SH-SY5Y (cell line): ENCODE measurements around the gene RNASE1.

ENCODE experiments used
- GATA2 ChIP-seq: IDR thresholded peaks from 2 replicates; pipeline ENCODE4 v1.6.1; 2011; ENCODE audit warnings: mild to moderate bottlenecking, low read depth, low read length
- GATA3 ChIP-seq: IDR thresholded peaks from 2 replicates; pipeline ENCODE4 v1.6.1; 2011; ENCODE audit warnings: low read depth, mild to moderate bottlenecking, low read length, moderate library complexity

Gene RNASE1

GRCh38 chr14:20802341-20803084, at the start of gene RNASE1:
Gene RNASE1 (minus strand): TSS chr14:20802844. CDS start chr14:20802068, 776 bp downstream.
- TF ChIP-seq GATA3 (no peak), GATA2 (no peak)

DNA sequence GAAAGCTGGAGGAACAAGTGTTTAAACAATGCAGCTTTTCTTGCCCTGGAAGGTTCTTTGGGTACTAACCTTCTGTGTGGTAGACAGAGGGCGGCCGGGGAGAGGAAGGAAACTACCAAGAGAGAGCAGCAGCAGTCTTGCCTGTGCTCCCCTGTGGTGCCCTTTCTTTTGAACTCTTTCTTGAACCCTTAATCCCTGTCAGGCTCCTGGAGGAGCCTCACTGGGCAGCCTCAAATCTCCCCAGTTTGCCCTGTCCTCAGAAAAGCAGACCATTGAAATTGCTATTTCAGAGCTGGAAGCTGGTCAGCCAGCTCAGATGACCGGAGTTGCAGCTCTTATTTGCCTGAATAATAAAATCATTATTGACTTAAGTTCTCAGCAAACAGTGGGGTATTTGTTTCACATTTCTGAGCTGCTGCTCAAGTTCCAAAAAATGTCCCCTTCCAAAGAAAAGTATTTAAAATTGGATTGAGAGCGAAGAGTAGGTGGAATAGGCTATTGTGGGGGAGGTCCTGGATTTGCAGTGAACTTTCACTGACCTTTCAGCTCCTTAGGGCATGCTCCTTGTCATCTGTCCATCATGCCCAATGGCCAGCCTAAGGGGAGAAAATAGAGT, 46.4 kb upstream of the RNASE1 start:
- TF ChIP-seq GATA3 (no peak), GATA2 (no peak)

DNA sequence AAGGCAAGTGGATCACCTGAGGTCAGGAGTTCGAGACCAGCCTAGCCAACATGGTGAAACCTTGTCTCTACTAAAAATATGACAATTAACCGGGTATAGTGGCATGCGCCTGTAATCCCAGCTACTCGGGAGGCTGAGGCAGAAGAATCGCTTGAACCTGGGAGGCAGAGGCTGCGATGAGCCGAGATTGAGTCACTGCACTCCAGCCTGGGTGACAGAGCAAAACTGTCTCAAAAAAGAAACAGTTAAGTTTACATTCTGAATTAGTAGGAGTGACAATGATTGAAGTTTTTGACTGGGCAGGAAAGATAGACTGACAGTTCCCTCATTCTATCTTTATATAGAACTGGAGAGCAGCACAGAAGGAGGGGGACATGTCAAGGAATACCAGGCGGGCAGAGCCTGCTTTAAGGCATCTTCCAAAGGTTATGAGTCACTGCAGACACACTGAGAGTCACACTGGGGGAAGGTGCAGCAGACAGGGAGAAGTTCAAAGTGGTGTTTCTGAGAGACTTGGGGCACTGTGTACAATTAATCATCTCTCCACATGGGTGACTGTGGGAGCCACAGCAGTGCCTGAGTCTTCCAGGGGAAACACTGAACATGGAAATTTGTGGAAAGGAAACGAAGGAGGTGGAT, 45.8 kb upstream of the RNASE1 start:
- no peak for TF ChIP-seq GATA3
- no peak for TF ChIP-seq GATA2

GRCh38 chr14:20846560-20846959, 43.9 kb upstream of the RNASE1 start:
- TF ChIP-seq GATA2, result no peak
- no peak for TF ChIP-seq GATA3

DNA sequence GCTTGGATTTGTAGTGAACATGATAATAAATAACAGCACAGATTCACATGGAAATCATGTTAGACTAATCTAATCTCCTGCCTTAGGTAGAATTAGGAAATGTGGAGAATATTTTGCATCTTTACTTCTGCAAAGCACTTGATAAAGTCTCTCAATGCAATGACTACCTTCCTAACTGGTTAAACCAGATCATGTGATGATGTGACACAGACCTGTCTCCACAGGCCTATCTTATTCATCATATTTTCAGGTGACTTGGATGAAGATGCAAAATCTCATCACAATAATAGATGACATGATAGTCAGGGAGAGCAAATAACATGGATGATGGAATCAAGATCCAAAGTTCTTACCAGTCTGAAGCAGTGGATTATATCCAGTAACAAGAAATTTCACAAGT, 38.5 kb upstream of the RNASE1 start:
- TF ChIP-seq GATA2, result no peak
- TF ChIP-seq GATA3, result no peak

DNA sequence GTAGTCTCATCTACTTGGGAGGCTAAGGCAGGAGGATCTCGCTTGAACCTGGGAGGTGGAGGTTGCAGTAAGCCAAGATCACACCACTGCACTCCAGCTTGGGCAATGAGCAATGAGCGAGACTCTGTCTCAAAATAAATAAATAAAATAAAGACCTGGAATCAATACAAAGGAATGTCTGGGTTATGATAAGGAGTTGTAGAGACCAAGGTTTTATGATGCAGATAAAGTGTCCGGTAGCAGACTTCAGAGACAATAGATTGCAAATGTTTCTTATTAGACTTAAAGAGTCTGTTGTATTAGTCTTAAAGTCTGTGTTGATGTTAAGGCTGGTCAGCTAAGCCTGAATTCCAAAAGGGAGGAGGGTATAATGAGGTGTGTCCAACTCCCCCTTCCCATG, 35.2 kb upstream of the RNASE1 start:
- TF ChIP-seq GATA3 (no peak), GATA2 (no peak)

GRCh38 chr14:20836668-20837338, 34.2 kb upstream of the RNASE1 start:
- TF ChIP-seq GATA2 (no peak), GATA3 (no peak)

- no peak for TF ChIP-seq GATA2
- no peak for TF ChIP-seq GATA3
These were observed 32.3 kb upstream of the RNASE1 start for GRCh38 chr14:20834899-20835298.

DNA sequence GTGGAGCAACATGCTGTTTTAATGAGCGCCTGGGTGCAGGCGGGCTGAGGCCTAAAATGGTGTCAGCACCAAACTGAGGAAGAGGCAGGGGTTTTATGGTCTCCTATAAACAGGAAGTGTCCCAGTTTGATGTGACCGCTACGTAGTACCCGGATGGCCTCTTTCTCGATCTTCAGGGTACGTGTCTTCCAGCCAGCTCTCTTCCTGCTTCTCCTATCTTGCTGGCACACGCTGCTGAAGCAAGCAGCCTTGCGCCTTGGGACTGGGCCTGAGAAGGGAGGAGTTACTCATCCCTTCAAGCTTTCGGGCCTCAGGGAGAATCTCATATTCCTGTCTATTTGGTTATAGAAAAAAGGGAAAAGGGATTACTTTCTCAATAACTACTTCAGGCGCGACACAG, 28.2 kb upstream of the RNASE1 start:
- TF ChIP-seq GATA3 (no peak), GATA2 (no peak)

DNA sequence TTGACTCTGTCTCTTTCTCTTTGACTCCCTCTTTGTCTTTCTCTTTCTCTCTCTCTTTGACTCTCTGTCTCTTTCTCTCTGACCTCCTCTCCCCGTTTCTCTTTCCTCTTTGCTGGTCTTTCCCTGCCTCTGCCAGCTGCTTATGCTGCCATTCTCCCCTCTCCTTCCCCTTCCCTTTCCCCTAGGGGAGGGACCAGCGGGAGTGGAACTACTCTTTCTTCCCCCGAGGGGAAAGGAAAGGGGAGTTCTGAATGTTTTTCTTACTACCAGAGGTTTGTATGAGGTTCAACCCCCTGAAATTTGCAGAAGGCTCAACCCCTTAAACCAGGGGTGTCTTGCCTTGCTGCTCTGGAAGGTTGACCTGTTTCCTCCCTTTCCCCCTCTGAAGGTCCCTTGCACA, 24.7 kb upstream of the RNASE1 start:
- TF ChIP-seq GATA2 (no peak), GATA3 (no peak)

DNA sequence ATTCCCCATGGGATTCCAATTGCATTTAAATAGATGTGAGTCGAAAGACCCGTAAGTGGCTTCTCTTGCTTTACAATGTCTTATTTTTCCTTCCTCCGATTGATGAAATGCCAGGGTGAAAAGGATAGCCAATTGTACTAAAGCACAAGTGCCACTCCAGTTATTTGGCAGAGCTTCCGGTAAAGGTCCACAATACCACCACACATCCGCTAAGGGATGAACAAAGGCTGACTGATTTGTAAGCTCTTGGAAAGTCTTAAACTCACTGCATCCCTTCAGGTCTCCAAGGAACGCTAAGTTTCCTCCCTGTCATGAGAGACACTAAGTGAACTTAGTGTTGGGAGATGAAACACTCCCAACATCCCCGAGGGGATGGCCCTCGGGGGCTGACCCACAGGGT, 21.2 kb upstream of the RNASE1 start:
- no peak for TF ChIP-seq GATA3
- no peak for TF ChIP-seq GATA2

DNA sequence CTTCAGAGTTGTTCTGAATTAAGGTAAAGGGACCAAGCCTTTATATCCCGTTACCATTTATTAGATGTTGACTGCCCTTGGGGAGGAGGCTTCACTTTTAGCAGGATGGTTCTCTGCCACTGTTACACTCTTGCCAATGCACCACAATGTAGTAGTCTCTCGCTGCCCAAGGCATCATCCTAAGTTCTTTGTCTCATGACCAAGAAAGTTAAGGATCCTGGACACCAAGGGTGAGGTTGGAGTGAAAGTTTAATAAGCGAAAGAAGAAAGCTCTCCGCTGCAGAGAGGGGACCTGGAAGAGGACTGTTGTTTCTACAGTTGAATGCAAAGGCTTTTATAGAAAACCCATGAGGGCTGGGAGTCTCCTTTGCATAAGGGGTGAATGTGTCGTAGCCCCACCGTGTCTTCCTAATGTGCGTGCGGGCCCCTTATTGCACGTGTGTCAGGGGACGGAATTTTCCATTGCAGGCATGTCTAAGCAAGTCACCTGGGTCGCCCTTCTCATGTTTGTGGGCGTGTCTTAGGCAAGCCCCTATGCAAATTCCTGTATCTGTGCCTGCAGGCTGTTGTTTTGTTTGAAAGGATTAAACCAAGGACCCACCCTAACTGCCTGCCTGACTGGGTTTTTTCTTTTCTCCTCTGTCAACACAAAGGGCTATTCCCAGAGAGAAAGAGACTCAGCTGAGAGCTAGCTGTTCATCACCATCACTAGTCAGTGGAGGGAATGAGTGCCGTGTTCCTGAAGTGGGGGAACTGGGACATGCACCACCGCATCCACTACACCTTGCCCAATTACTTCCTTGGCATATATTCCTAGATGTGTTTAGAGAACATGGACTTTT, 17.6 kb upstream of the RNASE1 start:
- TF ChIP-seq GATA3 (no peak), GATA2 (no peak)

- no peak for TF ChIP-seq GATA3
- TF ChIP-seq GATA2, result no peak
These were observed 16.2 kb upstream of the RNASE1 start for GRCh38 chr14:20818861-20819260.
